Ovary (tissue), 9 donors: ENCODE data around the gene RPN2. TPM values are rescaled to one million over a fixed set of nuclear protein-coding genes. Genes with fewer than 3 reads are reported as not detected.

Experiments used
- DNase-seq, 5 donors: peaks; one replicate each; pipeline ENCODE4 v3.0.0-alpha.2; 2019 to 2020
- H3K27ac ChIP-seq, 2 donors: fragments of 200-600 bp; one replicate each; pipeline versions ENCODE4 v1.5.1 to v1.8.0; 2019 to 2022
- H3K27me3 ChIP-seq: fragments of 200-600 bp; one replicate; pipeline ENCODE4 v1.8.0; 2022
- H3K36me3 ChIP-seq: fragments of 200-600 bp; sonication (generic); one replicate; pipeline ENCODE4 v1.5.1; 2019
- H3K4me1 ChIP-seq: one replicate; pipeline ENCODE4 v1.8.1; 2013; ENCODE audit warnings: mild to moderate bottlenecking, moderate library complexity; ENCODE audit not compliant: insufficient read depth
- H3K4me3 ChIP-seq: fragments of 200-600 bp; sonication (generic); one replicate; pipeline ENCODE4 v1.5.1; 2017
- H3K9me3 ChIP-seq, 2 donors: fragments of 200-600 bp in 1 of 2; sonication (generic) in 1 of 2; one replicate each; pipeline versions ENCODE4 v1.5.1 to v1.8.1; 2013 to 2019; ENCODE audit warnings: mild to moderate bottlenecking in 1 of 2, moderate library complexity in 1 of 2
- EP300 ChIP-seq: sonication (generic); formaldehyde crosslinking; IDR thresholded peaks from one replicate; pipeline ENCODE4 v1.6.1; 2017; ENCODE audit warnings: antibody characterized with exemption
- POLR2A ChIP-seq: fragments of 450-650 bp; IDR thresholded peaks from one replicate; pipeline ENCODE4 v1.6.1; 2017; ENCODE audit warnings: antibody characterized with exemption, mild to moderate bottlenecking, moderate library complexity
- WGBS, 3 donors: extraction: QIAGEN DNeasy Blood & Tissue Kit in 1 of 3; methylation state at CpG; one replicate each; pipeline versions ENCODE4 v1.1.5 to v1.1.7; 2013 to 2017; 5-methylcytosine and 5-hydroxymethylcytosine counted together
- intact Hi-C, 4 donors: fragments of 100-400 bp; cut with DNase I; formaldehyde crosslinking; loops; one replicate each; pipeline versions ENCODE4 v1.11.0 to v1.15.1; 2022 to 2023
- polyA plus RNA-seq, 2 donors: library from polyadenylated mRNA; stranded (reverse); fragments of 200-250 nt in 1 of 2; fragments of 350-450 nt in 1 of 2; fragmentation: Illumina TruSeq in 1 of 2; extraction: RNeasy Lipid Tissue Mini Kit (QIAGEN cat#74804) in 1 of 2; gene quantifications; one replicate each; pipeline ENCODE4 v1.2.3, GENCODE V29; 2013 to 2014
- total RNA-seq, 7 donors: library from RNA; depleted of rRNA in 2 of 7; stranded (reverse); fragments of >200 nt in 2 of 7; fragmentation: NEBNext Ultra II Directional in 3 of 7; extraction: Animal tissue kit (Norgen Biotek cat#: 25700) in 3 of 7; gene quantifications; one replicate each; pipeline versions ENCODE4 v1.1.0 to v1.2.4, GENCODE V29; 2016 to 2023
- TF ChIP-seq, protein P1 (sequence below), 3 donors: fragments of 450-650 bp in 2 of 3; fragments of 200-600 bp in 1 of 3; IDR thresholded peaks; one replicate each; pipeline versions ENCODE4 v1.5.1 to v1.8.0; 2016 to 2022; ENCODE audit warnings: antibody characterized with exemption in 3 of 3, mild to moderate bottlenecking in 1 of 3
- donor health status: DM: no; HTN: no; CAD: no; lungs with moderate emphysema.
- donor health status: DM: no; HTN: no; CAD: no.
- donor health status: Bipolar disorder and iron deficiency.
- donor health status: DM: yes; HTN: yes; CAD: no.
- donor health status: DM: no; HTN: no; CAD: no.
- donor health status: DM: yes; HTN: yes; CAD: no.

Gene RPN2
- total and polyA plus RNA-seq, 9 donors = 58.3 to 213 (median 102) TPM

DNA sequence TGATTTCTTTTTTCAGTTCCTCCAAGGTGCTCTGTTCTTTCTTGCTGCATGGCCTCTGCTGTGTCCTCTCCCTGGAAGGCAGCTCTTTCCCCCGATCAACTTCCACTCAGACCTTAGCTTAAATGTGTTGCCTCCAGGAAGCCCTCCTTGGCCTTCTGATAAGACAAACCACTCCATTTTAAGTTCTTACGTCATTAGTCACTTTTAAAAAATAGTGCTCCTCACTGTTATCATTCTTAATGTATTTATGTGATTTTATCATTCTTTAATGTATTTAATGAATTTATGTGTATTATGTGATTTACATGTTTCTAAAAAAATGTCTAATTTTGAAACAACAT is 98.1 kb downstream of the RPN2 start:
- DNase-seq = no peak
- Histone ChIP-seq H3K27me3 (no peaks in the 10 kb centered on the region), H3K9me3 (no peaks in the 10 kb centered on the region), H3K36me3 (no peaks in the 10 kb centered on the region), H3K4me3 (no peak overlapping the region), H3K4me1 (peaks cover 5% of the 10 kb centered on the region), H3K27ac (peak overlapping the region; percentile 79 to 85)
- intact Hi-C loops = loop anchor here in 1 of 4 donors (2.0 kb wide), 1 partner anchor 108 kb away; no protein-coding TSS in a partner anchor
- WGBS, 3 donors = 14 to 28% (median 24%) methylated on average over 2 of the region's 2 CpGs
- no peak for TF ChIP-seq EP300
- TF ChIP-seq POLR2A = no peak
- TF ChIP-seq, protein P1, sequence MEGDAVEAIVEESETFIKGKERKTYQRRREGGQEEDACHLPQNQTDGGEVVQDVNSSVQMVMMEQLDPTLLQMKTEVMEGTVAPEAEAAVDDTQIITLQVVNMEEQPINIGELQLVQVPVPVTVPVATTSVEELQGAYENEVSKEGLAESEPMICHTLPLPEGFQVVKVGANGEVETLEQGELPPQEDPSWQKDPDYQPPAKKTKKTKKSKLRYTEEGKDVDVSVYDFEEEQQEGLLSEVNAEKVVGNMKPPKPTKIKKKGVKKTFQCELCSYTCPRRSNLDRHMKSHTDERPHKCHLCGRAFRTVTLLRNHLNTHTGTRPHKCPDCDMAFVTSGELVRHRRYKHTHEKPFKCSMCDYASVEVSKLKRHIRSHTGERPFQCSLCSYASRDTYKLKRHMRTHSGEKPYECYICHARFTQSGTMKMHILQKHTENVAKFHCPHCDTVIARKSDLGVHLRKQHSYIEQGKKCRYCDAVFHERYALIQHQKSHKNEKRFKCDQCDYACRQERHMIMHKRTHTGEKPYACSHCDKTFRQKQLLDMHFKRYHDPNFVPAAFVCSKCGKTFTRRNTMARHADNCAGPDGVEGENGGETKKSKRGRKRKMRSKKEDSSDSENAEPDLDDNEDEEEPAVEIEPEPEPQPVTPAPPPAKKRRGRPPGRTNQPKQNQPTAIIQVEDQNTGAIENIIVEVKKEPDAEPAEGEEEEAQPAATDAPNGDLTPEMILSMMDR (IDR thresholded peaks at IDR 0.05) = no peak

DNA sequence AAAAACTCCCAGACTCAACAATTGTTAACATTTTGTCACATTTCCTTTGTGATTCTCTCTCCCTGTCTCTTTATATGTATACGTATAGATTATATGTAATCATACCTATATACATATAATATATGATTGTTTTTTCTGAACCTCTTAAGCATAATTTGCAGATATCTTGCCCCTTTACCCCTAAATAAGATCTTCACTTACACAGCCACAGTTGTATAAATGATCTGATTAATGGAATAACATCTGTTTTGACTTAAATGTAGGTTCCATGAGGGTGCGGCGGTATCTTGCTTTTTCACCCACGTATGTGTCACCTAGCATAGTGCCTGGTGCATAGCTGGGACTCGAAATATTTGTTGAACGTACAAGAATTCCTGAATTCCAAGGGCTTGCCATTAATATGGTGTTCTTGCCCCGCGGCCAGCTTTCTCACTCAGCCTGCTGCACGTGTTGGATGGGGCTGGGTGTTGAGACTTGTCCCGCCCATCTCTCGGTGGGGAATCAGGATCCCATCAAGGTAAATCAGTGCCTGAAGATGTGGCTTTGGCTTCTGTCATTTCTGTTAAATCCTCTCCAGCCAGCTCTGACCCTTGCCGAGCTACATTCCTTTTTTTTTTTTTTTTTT is 99.9 kb downstream of the RPN2 start:
- DNase-seq = no peak
- Histone ChIP-seq H3K27me3 (no peaks in the 10 kb centered on the region), H3K27ac (no peak overlapping the region), H3K4me3 (no peak overlapping the region), H3K36me3 (no peaks in the 10 kb centered on the region), H3K9me3 (no peaks in the 10 kb centered on the region), H3K4me1 (peaks cover 5% of the 10 kb centered on the region)
- TF ChIP-seq, protein P1 (IDR thresholded peaks at IDR 0.05) = no peak
- 84 to 88% (median 84%) methylated on average over 12 of the region's 12 CpGs for WGBS, 3 donors
- intact Hi-C loops = no loop called here

DNA sequence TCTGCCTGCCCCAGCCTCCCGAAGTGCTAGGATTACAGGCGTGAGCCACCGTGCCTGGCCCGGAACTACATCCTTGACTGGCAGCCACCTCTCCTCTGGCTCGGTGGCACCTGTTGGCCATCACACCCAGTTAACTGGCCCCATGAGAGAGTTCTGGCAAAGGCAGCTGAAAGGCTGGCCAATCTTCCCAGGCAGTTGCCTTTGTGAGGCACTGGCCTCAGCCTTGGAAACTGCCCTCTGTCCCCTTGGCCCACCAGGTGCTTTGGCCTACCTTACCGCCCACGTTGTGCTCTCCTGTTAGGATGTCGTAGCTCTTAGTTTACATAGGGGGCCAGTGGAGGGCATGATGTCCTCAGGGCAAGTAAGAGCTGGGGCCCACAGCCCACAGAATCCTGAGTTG is 100.7 kb downstream of the RPN2 start:
- TF ChIP-seq, protein P1 (IDR thresholded peaks at IDR 0.05) = no peak
- no peak for TF ChIP-seq POLR2A
- TF ChIP-seq EP300 = no peak
- no peak for DNase-seq
- intact Hi-C loops = loop anchor here in 2 of 4 donors (5.0 kb wide), 1 partner anchor 102 kb away; no protein-coding TSS in a partner anchor
- Histone ChIP-seq H3K27me3 (no peaks in the 10 kb centered on the region), H3K27ac (no peak overlapping the region), H3K9me3 (no peaks in the 10 kb centered on the region), H3K4me1 (peaks cover 5% of the 10 kb centered on the region), H3K4me3 (no peak overlapping the region), H3K36me3 (no peaks in the 10 kb centered on the region)
- WGBS, 3 donors = 67 to 78% (median 68%) methylated on average over 7 to 8 of the region's 8 CpGs

DNA sequence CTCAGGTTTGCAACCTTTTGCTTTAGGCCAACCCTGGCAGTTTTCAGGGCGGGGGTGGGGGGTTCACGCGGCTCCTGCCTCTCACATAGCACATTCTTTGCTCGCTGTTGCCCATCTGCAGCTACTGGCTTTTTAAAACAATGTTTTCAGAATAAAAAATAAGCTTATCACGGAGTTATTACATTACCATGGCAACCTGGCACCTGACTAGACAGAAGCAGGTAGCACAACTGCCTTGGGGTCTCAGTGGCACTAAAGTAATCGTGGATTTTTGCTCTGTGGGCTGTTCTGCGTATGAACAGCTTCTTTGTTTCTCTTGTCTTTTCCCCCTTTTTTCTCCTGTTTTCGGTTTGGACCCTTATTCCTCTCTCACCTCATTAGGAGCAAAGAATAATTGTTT is 101.3 kb downstream of the RPN2 start:
- no peaks in the 10 kb centered on the region for H3K27me3 ChIP-seq
- no peak for DNase-seq
- no peak overlapping the region for H3K27ac ChIP-seq
- H3K36me3 ChIP-seq = no peaks in the 10 kb centered on the region
- TF ChIP-seq POLR2A (no peak), EP300 (no peak)
- TF ChIP-seq, protein P1 (IDR thresholded peaks at IDR 0.05) = no peak
- no peak overlapping the region for H3K4me3 ChIP-seq
- H3K4me1 ChIP-seq = peaks cover 5% of the 10 kb centered on the region
- WGBS, 3 donors = 68 to 83% (median 82%) methylated on average over 8 of the region's 8 CpGs
- intact Hi-C loops = loop anchor here in 2 of 4 donors (5.0 kb wide), 1 partner anchor 102 kb away; no protein-coding TSS in a partner anchor
- no peaks in the 10 kb centered on the region for H3K9me3 ChIP-seq
